NK-92 treated with Interleukin-12 subunit alpha and Interleukin-12 subunit beta, amount 100 ng/mL, for 24 hours (cell line): ENCODE results near the gene CNOT11.
"Not testable (repeated sequence)": the region's sequence is repeated elsewhere in the genome, so short reads cannot be mapped to it uniquely, and the experiment has no call there.

Source experiments
- DNase-seq: peaks from one replicate; lab custom pipeline; 2025; lab: John Stamatoyannopoulos, UW

CNOT11 gene

DNA sequence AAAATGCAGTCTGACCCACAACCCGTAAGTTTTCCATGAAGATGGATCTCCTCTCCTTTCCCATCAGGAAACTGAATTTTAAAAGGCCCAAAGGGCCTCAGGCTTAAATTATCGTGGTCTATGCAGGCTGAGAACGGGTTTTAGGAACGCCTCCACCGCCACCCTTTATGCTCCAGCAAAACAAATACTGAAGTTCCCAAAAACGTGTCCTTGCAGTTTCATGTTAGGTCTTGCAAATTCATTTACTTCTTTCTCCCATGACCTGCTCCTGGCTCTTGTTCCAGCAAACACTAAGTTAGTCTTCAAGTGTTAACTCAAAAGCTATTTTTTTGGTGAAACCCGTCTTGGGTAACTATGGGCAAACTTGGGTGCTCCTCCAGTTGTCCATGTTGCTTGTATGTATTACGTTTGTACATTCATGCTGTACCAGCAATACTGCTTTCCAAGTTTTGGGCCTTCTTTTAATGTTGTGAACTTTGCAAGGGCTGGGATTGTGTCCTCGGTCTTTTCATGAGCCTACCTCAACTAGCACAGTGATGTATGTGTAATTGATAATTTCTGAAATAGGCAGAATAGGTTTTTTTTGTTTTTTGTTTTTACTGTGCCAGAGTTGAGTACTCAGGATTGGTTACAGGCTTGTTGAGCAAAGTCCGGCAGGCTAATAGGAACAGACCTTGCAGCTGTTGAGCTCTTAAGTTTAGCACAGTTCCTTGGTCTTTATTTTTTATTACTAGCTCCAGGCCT lies 57.6 kb downstream of the CNOT11 start:
- DNase-seq, result no peak

DNA sequence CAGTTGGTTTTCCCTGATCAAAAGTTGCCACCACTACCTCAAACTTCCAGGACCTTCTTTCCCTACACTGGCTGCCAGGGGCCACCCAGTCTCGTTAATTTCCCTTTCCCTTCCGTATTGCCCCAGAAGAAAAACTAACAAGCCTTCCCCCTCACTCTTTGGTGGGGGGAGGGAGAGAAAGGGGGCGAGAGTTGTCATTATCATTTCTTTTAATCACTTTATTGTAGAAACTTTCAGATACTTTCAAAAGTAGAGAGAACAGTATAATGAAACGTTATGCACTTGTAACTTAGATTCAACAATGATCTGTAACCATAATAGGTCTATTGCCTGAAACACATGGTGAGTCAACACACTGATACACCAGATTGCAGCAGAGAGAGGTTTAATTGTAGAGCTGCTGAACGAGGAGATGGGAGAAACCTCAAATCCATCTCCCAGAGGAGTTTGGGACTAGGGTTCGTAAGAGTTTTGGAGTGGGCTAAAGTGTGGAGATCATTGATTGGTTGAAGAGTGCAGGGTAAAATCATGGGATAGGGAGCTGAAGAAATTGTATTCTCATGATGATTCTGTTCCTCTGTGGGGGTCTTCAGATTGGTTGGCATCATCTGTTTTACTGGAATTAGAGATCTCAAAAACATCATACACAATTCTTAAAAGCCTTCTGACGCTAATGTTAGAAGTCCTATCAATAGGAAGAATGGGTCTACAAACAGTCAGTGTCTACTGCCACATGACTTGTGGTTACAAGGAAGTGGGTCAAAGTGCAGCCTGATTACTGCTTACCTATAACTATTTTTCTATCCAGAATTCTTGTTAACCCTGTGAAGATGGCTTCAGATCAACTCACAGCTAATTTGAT lies 58.4 kb downstream of the CNOT11 start:
- DNase-seq, result no peak

DNA sequence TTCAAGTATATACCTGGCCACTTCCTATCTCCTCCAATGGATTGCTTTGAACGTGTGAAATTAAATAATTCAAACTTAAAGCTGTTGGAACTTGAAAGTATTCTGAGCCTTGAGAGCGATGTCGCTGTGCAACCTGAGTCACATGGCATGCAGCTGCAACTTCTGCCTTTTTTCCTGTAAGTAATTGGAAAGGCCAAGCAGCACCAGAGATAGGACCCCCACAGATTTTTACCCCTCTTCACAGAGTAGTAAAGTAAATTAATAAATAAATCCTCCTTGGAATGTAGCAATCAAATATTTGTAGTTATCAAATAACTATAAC lies 59.0 kb downstream of the CNOT11 start:
- no peak for DNase-seq

DNA sequence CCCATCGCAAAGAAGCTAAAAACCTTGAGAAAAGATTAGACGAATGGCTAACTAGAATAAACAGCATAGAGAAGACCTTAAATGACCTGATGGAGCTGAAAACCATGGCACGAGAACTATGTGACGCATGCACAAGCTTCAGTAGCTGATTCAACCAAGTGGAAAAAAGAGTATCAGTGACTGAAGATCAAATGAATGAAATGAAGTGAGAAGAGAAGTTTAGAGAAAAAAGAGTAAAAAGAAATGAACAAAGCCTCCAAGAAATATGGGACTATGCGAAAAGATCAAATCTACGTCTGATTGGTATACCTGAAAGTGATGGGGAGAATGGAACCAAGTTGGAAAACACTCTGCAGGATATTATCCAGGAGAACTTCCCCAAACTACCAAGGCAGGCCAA lies 63.9 kb downstream of the CNOT11 start:
- DNase-seq, result not testable (repeated sequence)
